ENCODE measurements around the gene PMVK.

Gene PMVK

GRCh38 chr1:154876842-154877369, 59.6 kb downstream of the PMVK start:
- no peak for DNase-seq (ENCODE audit: low read depth, low spot score)
- POLR2A ChIA-PET: no interaction called here
- CTCF ChIA-PET: interaction anchor here (0.6 to 9.2 kb wide), 9 partner anchors 9 to 394 kb away, joined by 3 to 129 read pairs (median 11); partner anchors contain the start of gene KCNN3
- no peak for TF ChIP-seq CTCF (IDR thresholded peaks at IDR 0.05; ENCODE audit: insufficient read depth, low read length, missing control alignments)
- H3K4me3 ChIP-seq (ENCODE audit: low read depth, low read length): no peak overlapping the region

Data from AG04449 (cell line).